Measurements from ENCODE around the gene EIF3J. TPM values are rescaled to one million over a fixed set of nuclear protein-coding genes. Genes with fewer than 3 reads are reported as not detected.

EIF3J gene
- total RNA-seq, 4 donors from 2014 or later, result 53.6 to 93.6 (median 74.7) TPM

- Histone ChIP-seq H3K4me1 (no peaks in the 10 kb centered on the region), H3K27me3 (no peaks in the 10 kb centered on the region), H3K36me3 (peaks cover 6 to 98% (median 27%) of the 10 kb centered on the region in 3 donors), H3K27ac (no peak overlapping the region), H3K4me3 (no peak overlapping the region), H3K9me3 (no peaks in the 10 kb centered on the region)
- TF ChIP-seq CTCF (IDR thresholded peaks at IDR 0.05) (peak in 4 of 5 experiments; percentile 10 to 37 (median 18)), POLR2A (IDR thresholded peaks at IDR 0.05) (no peak), EP300 (IDR thresholded peaks at IDR 0.05) (no peak)
- WGBS, 2 donors, result 84 to 85% methylated on average over 7 of the region's 7 CpGs
- DNase-seq (ENCODE audit: low spot score in 2 of 2), result no peak
Measured at GRCh38 chr15:44593042-44593736, 56.2 kb downstream of the EIF3J start.

GRCh38 chr15:44595246-44595645 is 58.3 kb downstream of the EIF3J start:
- no peak for DNase-seq (ENCODE audit: low spot score in 2 of 2)

GRCh38 chr15:44595656-44596510 is 58.9 kb downstream of the EIF3J start:
- Histone ChIP-seq H3K4me3 (no peak overlapping the region), H3K27me3 (no peaks in the 10 kb centered on the region), H3K27ac (no peak overlapping the region), H3K9me3 (no peaks in the 10 kb centered on the region), H3K36me3 (peaks cover 6 to 98% (median 13%) of the 10 kb centered on the region in 3 donors), H3K4me1 (no peaks in the 10 kb centered on the region)
- no peak for DNase-seq (ENCODE audit: low spot score in 2 of 2)
- no peak for TF ChIP-seq EP300 (IDR thresholded peaks at IDR 0.05)
- no peak for TF ChIP-seq POLR2A (IDR thresholded peaks at IDR 0.05)
- TF ChIP-seq CTCF (IDR thresholded peaks at IDR 0.05), result no peak
- 89 to 94% methylated on average over 3 of the region's 3 CpGs for WGBS, 2 donors

More at GRCh38 chr15:44595246-44595645, 58.3 kb downstream of the EIF3J start:
- H3K36me3 ChIP-seq, result peaks cover 6 to 98% (median 18%) of the 10 kb centered on the region in 3 donors
- no peak for TF ChIP-seq EP300 (IDR thresholded peaks at IDR 0.05)
- no peak for TF ChIP-seq CTCF (IDR thresholded peaks at IDR 0.05)
- no peak for TF ChIP-seq POLR2A (IDR thresholded peaks at IDR 0.05)
- 67 to 79% methylated on average over 1 of the region's 1 CpG for WGBS, 2 donors
- H3K4me3 ChIP-seq, result no peak overlapping the region
- H3K4me1 ChIP-seq, result no peaks in the 10 kb centered on the region
- H3K27ac ChIP-seq, result no peak overlapping the region
- H3K27me3 ChIP-seq, result no peaks in the 10 kb centered on the region
- H3K9me3 ChIP-seq, result no peaks in the 10 kb centered on the region

GRCh38 chr15:44596511-44597010 is 59.6 kb downstream of the EIF3J start:
- Histone ChIP-seq H3K36me3 (peaks cover 6 to 98% (median 11%) of the 10 kb centered on the region in 3 donors), H3K4me1 (no peaks in the 10 kb centered on the region), H3K27me3 (no peaks in the 10 kb centered on the region), H3K4me3 (no peak overlapping the region), H3K27ac (no peak overlapping the region), H3K9me3 (no peaks in the 10 kb centered on the region)
- WGBS, 2 donors, result 45 to 64% methylated on average over 1 of the region's 1 CpG
- no peak for DNase-seq (ENCODE audit: low spot score in 2 of 2)
- TF ChIP-seq EP300 (IDR thresholded peaks at IDR 0.05) (no peak), POLR2A (IDR thresholded peaks at IDR 0.05) (no peak), CTCF (IDR thresholded peaks at IDR 0.05) (no peak)

Measured in tibial nerve (tissue), 4 donors.